ENCODE results near the gene CASP3.
"Not testable (repeated sequence)": the region's sequence is repeated elsewhere in the genome, so short reads cannot be mapped to it uniquely, and the experiment has no call there.

Gene CASP3

DNA sequence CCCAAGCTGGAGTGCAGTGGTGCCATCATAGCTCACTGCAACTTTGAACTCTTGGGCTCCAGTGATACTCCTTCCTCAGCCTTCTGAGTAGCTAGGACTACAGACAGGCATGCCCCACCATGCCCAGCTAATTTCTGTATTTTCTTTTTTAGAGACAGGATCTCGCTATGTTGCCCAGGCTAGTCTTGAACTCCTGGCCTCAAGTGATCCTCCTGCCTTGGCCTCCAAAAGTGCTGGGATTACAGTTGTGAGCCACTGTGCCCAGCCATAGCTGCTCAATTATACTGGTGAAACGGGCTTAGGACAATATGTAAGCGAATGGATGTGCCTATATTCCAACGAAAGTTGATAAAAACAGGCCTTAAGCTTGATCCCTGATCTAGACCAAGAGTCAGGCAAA lies 13.1 kb downstream of the CASP3 start:
- DNase-seq (ENCODE audit: low read depth): no peak

DNA sequence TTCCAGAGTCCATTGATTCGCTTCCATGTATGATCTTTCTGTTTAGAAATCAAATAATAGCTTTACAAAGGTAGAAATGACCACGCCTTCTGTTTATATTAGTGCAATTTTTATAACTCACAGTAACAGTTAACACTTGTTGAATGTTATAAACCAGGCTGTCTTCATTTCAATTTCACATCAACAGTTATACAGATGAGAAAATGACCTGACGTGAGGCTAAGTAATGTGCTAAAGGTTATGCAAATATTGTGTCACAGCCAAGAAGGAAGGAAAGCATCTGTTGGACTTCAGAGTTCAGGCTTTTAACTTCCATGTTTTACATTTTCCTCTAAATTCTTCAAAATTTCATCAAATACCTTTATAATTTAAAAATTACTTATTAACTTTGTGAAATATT lies 13.9 kb downstream of the CASP3 start:
- DNase-seq (ENCODE audit: low read depth): no peak

DNA sequence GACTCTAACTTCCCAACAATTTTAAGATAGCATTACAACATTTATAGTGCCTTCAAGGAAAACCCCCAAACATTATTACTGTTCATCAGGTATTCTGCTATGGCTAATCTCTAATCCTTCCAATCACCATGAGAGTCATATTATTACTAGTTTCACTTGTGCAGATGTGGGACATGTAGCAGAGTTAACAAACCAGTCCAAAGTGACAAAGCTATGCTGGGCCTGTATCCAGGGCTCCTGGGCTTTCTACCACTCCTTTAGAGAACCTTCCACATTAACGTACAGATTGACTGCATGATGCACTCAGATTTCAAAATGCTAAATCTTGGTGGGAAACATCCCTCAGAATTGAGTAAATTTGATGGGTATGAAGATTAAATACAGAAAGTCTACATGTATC lies 16.4 kb downstream of the CASP3 start:
- DNase-seq (ENCODE audit: low read depth): no peak

DNA sequence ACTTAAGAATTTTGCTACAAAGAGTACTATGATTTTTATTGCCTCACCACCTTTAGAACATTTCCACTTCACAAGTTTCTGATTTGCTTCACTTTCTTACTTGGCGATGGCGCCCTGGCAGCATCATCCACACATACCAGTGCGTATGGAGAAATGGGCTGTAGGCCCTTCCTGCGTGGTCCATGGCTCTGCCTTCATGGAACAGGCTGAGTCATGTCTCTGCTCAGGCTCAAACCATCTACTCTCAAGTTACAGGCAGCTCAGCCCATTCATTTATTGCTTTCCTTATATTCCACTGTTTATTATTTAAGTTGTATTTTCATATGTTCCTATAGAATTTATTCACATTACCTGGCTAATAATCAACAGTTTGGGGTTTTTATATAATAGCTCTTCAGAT lies 21.1 kb downstream of the CASP3 start:
- peak; percentile 72 for DNase-seq (ENCODE audit: low read depth)

DNA sequence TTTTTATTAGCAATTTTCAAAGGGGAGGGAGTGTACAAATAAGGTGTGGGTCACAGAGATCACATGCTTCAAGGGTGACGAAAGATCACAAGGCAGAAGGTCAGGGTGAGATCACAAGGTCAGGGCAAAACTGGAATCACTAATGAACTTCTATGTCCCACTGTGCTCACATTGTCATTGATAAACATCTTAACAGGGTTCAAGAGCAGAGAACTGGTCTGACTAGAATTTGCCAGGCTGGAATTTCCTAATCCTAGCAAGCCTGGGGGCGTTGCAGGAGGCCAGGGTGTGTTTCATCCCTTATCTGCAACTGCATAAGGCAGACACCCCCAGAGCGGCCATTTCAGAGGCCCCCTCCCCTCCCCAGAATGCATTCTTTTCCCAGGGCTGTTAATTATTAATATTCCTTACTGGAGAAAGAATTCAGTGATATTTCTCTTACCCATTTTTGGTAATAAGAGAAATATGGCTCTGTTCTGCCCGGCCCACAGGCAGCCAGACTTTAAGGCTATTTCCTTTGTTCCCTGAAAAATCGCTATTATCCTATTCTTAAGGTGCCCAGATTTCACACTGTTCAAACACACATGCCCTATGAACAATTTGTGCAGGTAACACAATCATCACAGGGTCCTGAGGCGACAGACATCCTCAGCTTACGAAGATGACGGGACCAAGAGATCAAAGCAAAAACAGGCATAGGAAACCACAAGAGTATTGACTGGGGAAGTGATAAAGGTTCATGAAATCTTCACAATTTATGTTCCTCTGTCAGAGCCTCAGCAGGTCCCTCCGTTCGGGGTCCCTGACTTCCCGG lies 23.3 kb downstream of the CASP3 start:
- DNase-seq (ENCODE audit: low read depth): not testable (repeated sequence)

DNA sequence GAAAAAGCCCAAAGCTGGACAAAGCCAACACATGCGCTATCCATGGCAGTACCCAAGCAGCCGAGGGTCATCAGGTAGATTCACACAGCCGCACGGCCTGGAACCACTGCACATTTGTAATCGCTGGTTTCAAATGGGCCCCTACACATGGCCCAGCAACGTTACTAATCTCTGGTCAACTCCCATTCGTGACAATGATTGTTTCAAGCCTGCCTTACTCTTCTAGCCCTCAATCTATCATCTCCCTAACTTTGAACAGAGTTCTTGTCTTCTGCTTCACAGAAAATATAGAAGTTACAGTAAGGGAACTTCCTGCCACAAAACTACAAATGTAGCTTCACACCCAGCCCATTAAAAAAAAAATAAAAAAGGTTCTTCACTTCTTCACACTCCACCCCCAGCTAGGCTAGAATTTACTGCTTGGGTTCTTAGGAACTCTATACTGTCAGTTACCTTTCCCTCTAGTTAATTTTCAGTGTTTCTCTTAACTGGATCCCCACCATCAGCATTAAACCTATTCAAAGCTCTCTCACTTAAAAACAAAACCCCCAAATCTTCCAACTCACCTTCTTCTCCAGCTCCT lies 24.2 kb downstream of the CASP3 start:
- no peak for DNase-seq (ENCODE audit: low read depth)

- not testable (repeated sequence) for DNase-seq (ENCODE audit: low read depth)
These were observed 24.7 kb downstream of the CASP3 start for GRCh38 chr4:184624504-184624903.

DNA sequence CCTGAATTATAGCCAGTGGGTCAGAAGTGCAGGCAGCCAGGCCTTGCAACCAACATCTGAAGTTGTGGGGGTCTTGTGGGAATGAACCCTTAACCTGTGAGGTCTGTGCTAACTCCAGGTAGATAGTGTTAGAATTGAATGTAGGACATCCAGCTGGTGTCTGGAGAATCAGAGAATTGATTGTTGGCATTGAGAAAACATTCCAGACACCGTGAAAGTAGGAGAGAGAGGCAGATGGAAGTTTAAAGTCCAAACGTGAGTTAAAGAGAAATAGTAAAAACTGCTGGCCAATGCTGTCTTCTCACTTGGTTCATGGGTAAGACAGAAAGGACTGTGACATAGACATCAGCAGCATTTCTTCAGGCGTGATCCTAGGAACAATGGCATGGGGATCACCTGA lies 27.7 kb downstream of the CASP3 start:
- DNase-seq (ENCODE audit: low read depth): no peak

DNA sequence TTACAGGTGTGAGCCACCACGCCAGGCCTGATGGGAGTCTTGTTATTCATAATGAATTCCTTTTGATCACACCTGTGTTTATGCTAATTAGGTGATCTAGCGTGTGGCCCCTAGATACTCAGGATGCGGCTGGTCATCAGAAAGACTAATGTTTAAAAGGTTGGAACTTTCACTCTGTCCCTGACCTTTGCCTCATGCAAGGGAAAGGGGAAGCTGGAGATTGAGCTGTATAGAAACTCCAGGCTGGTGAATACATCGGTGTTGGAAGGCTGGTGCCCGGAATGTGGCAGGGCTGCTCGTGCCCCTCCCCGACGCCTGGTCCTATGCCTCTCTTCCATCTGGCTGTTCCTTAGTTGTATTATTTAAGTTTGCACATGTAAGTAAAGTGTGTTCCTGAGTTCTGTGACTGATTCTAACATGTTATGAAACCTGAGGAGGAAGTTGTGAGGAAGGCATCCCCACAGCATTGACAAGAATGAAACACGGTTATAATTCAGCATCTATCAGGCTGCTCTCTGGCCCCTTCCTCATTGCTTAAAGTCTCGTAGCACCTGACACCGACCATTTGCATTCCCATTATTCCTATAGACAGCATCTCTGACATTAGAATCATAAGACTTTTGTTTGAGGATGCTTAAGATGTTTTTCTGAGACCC lies 28.9 kb downstream of the CASP3 start:
- no peak for DNase-seq (ENCODE audit: low read depth)

DNA sequence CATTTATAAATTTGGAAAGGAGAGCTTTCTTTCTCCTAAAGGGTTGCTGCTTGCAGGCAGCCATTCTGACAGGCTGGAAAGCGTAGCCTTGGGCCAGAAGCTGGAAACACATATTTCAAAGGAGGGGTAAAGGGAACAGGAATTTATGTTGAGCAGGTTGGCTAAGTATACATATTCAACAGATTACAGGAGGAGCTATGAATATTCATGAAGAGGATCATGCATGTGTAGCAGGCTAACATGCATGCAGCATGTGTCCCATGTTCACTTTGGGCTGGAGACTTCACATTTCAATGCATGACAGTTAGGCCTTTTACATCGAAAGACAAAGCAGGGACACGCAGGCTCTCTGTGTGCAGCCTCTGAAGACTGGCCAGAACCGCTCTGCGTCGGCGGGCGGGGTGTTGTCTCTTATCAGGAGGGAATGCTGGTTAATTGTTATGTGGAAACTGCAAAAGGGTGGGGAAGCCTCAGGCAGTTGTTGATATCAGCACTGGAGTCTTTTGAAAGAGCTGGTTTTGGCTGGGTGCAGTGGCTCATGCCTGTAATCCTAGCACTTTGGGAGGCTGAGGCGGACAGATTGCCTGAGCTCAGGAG lies 31.5 kb downstream of the CASP3 start:
- no peak for DNase-seq (ENCODE audit: low read depth)

DNA sequence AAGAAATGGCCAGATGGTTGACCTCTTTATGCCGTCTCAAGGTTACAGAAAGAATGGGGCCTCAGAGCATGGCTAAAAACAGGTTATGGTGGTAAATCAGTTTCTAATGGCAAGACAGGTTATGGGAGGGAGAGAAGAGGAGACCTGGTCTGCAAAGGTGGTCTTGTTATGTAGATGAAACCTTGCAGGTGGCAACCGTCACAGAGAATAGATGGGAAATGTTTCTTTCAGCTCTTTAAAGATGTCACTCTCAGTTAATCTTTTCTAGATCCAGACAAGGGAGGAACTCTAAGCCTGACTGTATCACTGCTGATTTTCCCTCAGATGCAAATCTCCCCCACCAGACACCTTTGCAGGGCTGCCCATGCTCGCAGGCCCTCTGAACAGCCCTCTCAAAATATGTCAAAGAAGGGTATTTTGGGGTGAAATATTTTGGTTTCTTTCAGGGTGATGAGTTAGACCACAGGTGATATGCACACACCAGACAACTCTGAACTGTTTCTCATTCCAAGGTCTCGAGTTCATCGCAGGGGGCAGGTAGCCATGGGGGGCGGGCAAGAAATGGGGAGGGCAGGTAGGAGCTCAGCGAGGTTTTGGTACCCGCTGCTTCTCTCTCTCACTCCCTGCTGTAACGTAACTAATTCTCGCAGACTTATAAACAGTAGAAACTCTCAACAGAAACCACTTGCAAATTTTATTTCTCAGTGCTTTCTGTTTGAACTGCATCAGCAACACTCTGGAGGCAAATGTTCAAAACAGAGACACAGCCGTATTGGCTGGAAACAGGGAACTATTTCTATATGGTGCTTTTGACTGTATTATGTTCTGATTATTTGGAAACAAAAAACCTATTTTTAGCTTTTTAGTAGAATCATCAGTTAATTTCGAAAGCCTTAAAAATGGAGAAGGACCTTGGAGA lies 32.4 kb downstream of the CASP3 start:
- no peak for DNase-seq (ENCODE audit: low read depth)

GRCh38 chr4:184616168-184616567 lies 33.1 kb downstream of the CASP3 start:
- DNase-seq (ENCODE audit: low read depth): not testable (repeated sequence)

GRCh38 chr4:184614509-184614908 lies 34.7 kb downstream of the CASP3 start:
- no peak for DNase-seq (ENCODE audit: low read depth)

GRCh38 chr4:184613405-184613804 lies 35.8 kb downstream of the CASP3 start:
- no peak for DNase-seq (ENCODE audit: low read depth)

- no peak for DNase-seq (ENCODE audit: low read depth)
These were observed 37.2 kb downstream of the CASP3 start for GRCh38 chr4:184612074-184612473.

DNA sequence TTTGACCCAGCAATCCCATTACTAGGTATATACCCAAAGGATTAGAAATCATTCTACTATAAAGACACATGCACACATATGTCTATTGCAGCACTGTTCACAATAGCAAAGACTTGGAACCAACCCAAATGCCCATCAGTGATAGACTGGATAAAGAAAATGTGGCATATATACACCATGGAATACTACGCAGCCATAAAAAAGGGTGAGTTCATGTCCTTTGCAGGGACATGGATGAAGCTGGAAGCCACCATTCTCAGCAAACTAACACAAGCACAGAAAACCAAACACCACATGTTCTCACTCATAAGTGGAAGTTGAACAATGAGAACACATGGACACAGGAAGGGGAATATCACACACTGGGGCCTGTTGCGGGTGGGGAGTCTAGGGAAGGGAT lies 41.8 kb downstream of the CASP3 start:
- DNase-seq (ENCODE audit: low read depth): not testable (repeated sequence)

- not testable (repeated sequence) for DNase-seq (ENCODE audit: low read depth)
These were observed 46.4 kb downstream of the CASP3 start for GRCh38 chr4:184602857-184603256.

- DNase-seq (ENCODE audit: low read depth): not testable (repeated sequence)
These were observed 48.3 kb downstream of the CASP3 start for GRCh38 chr4:184600982-184601381.

- peak; percentile 91 for DNase-seq (ENCODE audit: low read depth)
These were observed 49.6 kb downstream of the CASP3 start for GRCh38 chr4:184599492-184600135.

GRCh38 chr4:184598753-184599491 lies 50.3 kb downstream of the CASP3 start:
- DNase-seq (ENCODE audit: low read depth): peak; percentile 41

All from iris pigment epithelial cell (primary cell).